DMS53 treated with DMSO at 0.1 percent for 48 hours (cell line): ENCODE data around the gene ZNF804A.
"Not testable (repeated sequence)": the region's sequence is repeated elsewhere in the genome, so short reads cannot be mapped to it uniquely, and the experiment has no call there.

Source experiments
- DNase-seq: peaks from one replicate; lab custom pipeline; 2025; ENCODE audit not compliant: unreplicated experiment; lab: John Stamatoyannopoulos, UW

Gene ZNF804A

GRCh38 chr2:184815824-184816223 lies 217.5 kb downstream of the ZNF804A start:
- no peak for DNase-seq

DNA sequence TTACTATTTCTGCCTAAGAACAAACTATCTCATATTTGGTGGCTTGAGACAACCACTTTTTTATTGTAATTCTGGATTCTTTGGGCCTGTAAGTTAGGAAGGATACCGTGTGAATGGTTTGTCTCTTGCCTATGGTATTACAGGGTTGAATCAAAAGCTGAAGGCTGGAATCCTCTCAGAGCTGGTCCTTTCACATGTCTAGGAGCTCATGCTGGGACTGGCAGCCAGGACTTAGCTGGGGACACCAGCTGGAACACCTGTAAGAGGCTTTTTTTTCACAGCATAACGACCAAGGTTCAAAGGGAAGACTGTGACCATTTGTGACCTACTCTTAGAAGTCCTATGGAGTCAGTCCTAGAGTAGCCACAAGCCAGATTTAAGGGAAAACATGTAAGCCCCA lies 226.3 kb downstream of the ZNF804A start:
- no peak for DNase-seq

DNA sequence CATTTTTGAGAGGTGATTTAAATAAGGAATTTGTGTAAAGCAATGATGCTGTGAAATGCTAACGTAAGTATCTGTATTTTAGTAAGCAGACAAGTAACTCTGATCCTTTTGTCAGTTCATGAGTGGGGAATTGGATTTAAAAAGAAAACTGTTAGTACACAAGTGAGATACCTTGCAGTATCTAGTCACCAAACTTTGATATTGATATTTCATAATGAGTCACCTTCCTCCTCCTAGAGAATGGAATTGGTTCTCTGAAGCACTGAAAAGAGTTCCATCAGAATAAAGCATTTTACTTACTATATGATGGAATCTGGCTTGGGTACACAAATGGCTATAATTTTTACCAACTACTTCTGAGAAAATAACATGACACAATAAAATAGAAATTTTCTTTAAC lies 232.2 kb downstream of the ZNF804A start:
- DNase-seq, result no peak

- DNase-seq, result no peak
Measured at GRCh38 chr2:184834699-184835397, 236.5 kb downstream of the ZNF804A start.

- DNase-seq, result no peak
Measured at GRCh38 chr2:184835398-184835715, 237.0 kb downstream of the ZNF804A start.

DNA sequence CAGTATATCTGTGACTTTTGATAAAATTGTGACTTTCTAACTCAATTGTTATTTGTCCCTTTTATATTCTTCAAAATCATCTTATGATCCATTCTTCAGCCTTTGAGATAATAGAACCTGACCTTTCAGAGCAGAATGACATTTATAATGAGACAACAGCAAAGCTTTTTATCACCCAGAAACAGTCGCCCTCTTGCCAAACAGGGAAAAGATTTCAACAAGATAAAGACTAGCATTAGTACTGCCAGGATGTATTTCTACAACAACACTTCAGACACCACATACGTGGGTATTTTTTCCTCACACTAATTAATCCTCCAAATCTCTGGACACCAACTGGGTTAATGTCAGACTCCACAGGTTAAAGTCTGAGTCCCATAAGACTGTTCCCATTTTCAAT lies 249.0 kb downstream of the ZNF804A start:
- no peak for DNase-seq

GRCh38 chr2:184849516-184849915 lies 251.2 kb downstream of the ZNF804A start:
- DNase-seq, result no peak

GRCh38 chr2:184851576-184851975 lies 253.2 kb downstream of the ZNF804A start:
- no peak for DNase-seq

DNA sequence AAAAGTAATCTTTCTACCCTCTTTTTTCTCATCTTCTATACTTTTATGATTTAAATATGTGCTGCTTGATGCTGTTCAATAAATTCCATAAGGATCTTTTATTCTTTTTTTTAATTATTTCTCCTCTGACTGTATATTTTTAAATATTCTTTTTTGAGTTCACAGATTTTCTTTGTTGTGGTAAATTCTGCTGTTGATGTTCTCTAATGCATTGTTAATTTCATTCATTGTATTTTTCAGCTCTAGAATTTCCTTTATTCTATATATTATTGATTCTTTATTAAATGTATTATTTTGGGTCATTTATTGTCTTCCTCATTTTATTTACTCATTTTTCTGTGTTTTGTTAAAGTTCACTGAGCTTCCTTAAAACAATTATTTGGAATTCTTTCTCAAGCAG lies 260.9 kb downstream of the ZNF804A start:
- no peak for DNase-seq

GRCh38 chr2:184860744-184861143 lies 262.4 kb downstream of the ZNF804A start:
- DNase-seq, result no peak

GRCh38 chr2:184875212-184875611 lies 276.9 kb downstream of the ZNF804A start:
- no peak for DNase-seq

DNA sequence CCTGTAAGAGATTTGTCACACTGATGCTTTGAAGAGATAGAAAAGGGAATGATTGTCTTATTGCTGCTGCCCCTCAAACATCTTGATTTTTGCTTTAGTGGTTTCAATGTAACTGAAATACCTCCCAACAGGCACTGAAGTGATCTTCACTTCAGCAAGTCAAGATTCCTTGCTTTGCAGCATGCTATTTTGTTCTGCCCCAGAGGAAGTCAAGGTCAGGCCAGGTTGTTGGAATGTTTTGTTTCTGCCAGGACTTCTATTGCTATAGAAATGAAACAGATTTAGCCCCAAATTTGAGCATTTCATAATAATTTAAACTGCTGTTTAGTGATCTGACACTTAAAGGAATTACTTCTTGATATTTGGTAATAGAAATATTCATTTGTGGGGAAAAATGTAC lies 277.6 kb downstream of the ZNF804A start:
- no peak for DNase-seq

- DNase-seq, result no peak
Measured at GRCh38 chr2:184877909-184878308, 279.6 kb downstream of the ZNF804A start.

- DNase-seq, result no peak
Measured at GRCh38 chr2:184879671-184880070, 281.3 kb downstream of the ZNF804A start.

DNA sequence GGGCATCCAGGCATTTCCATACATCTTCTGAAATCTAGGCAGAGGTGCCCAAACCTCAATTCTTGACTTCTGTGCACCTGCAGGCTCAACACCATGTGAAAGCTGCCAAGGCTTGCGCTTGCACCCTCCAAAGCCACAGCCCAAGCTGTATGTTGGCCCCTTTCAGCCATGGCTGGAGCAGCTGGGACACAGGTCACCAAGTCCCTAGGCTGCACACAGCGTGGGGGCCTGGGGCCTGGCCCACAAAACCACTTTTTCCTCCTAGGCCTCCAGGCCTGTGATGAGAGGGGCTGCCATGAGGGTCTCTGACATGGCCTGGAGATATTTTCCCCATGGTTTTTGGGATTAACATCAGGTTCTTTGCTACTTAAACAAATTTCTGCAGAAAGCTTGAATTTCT lies 288.3 kb downstream of the ZNF804A start:
- not testable (repeated sequence) for DNase-seq

DNA sequence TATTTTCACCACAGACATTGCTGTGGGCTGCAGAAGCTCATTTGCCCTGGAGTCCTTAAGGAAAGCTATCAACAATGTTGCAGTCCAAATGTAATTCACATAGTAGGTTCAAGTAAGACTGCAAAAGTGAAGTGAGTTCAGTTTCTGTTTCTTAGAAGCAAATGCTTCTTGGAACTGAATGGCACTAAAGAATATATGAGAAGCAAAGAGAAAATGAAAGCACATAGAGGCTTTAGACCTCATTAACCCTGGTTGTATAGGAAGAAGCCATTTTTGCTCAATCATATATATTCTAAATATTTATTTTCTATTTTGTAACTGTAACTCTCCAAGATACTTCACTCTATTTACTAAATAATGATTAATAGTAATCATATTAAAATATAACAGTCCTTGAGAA lies 292.0 kb downstream of the ZNF804A start:
- DNase-seq, result peak; percentile 23

DNA sequence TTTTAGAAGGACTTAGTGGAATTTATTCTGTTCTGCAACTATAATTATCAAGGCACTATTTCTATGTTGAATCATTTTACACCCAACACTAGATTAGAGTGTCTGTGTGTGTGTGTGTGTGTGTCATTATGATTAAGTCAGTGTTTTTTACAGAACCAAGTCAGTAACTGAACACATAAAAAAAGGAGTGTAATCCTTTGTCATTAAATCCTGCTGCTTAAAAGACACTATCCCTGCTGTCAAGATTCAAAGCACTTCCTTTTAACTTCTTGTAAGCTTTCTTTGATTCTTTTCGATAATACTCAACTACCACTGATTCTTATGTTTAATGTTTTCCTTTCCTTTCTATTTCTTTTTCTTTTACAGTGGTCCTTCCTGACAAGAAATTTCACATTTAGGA lies 306.7 kb downstream of the ZNF804A start:
- DNase-seq, result no peak

GRCh38 chr2:184906160-184906559 lies 307.8 kb downstream of the ZNF804A start:
- no peak for DNase-seq

DNA sequence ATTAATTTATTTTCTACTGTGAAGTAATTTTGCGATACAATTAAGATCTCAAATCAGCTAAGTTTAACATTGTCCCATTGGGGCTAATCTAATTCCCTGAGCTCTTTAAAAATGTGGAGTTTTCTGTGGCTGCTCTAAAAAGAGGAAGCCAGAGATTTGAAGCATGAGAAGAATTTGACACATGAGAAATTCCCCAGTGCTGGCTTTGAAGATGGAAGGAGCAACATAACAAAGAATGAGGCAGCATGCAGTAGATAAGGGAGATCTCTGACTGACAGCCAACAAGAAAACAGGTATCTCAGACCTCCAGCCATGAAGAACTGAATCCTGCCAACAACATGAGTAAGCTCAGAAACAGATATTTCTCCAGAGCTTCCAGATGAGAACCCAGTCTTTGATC lies 308.4 kb downstream of the ZNF804A start:
- DNase-seq, result no peak

DNA sequence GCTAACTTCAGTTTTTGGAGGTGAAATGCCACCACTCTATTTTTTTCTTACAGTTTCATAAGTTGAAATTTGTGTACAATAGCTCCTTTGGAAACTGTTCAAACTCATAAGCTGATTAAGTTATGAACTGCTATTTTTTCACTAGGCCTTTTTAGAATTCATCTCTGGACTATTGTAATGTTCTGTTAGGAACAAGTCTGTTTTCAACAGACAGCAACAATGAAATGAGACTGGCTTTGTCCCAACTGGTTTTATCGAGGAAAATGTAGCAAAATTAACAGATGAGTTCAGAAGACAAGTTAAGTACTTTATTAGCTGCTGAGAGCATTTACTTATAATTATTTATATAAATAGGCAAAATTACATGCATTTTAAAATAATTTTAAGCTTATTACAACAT lies 310.6 kb downstream of the ZNF804A start:
- no peak for DNase-seq

DNA sequence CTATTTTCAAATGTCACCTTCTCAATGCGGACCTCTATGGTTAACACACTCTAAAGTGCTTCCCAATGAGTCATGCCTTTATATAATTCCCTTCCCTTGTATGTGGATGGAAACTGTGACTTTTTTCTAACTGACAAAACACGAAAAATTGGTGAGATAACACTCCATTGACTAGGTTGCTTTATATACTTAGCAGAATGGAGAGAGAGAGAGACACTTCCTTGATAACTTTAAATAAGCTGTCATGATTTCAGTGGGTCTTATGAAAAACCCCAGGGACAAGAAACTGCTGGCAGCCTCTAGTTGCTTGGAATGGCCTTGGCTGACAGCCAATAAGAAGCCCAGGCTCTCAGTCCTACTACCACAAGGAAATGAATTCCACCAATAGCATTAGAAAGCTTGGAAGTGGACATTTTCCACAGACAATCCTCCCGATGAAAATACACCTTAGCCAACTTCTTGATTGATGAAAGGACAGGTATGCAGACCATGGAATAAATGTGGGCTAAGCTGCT lies 322.2 kb downstream of the ZNF804A start:
- no peak for DNase-seq

- DNase-seq, result no peak
Measured at GRCh38 chr2:184921676-184922075, 323.3 kb downstream of the ZNF804A start.

DNA sequence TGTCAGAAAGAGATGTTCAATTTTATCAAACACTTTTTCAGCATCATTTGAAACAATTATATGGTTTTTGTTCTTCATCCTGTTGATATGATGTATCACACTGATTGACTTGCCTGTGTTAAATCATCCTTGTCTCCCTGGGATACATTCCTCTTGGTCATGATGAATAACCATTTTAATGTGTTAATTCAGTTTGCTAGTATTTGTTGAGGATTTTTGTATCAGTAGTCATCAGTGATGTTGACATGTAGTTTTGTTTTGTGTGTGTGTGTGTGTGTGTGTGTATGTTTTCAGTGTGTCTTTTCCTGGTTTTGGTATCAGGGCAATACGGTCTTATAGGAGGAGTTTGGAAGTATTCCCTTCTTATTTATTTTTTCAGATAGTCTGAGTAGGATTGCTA lies 325.4 kb downstream of the ZNF804A start:
- DNase-seq, result no peak
